ENCODE results near the gene ATRNL1.

- TF ChIP-seq EZH2 (IDR thresholded peaks at IDR 0.05; ENCODE audit: borderline replicate concordance, insufficient read depth, low read length, poor library complexity, severe bottlenecking), result no peak
- TF ChIP-seq CTCF (IDR thresholded peaks at IDR 0.05; ENCODE audit: poor library complexity, severe bottlenecking), result no peak
Measured at GRCh38 chr10:115802911-115803310, 709.7 kb downstream of the ATRNL1 start.
